ENCODE measurements around the gene CCDC180.
"Not testable (repeated sequence)": the region's sequence is repeated elsewhere in the genome, so short reads cannot be mapped to it uniquely, and the experiment has no call there.

The CCDC180 gene

DNA sequence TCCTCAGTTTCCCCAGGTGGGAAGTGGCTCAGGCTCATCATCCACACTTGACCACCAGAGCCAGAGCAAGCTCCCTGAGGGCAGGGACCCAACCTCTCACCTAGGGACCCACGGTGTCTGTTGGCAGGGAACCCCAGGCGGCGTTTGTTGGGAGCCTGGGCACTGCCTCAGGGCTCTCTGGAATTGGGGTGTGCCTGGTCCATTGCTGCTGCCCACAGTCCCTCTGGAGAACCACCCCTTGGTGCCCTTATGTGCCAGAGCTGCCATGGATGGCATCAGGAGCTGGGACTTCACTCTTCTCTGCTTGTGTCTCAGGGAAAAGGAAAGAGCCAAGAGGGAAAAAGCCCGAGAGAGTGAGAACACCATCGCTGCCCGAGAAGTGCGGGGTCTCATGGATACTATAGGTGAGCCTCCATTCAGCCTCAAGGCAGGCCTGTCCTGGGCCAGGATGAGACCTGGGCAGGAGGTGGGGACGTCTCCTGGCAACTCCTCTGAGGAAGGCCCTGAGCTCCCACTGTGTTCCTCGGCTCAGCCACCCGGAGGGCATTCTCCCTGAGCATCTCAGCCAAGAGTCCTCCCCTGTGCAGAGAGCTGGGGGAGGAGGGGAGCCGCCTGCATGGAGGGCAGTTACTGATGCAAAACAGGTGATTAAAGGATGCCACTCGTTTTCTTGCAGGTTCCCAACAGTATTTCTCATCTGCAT, 4.5 kb downstream of the CCDC180 start:
- no peak for DNase-seq

DNA sequence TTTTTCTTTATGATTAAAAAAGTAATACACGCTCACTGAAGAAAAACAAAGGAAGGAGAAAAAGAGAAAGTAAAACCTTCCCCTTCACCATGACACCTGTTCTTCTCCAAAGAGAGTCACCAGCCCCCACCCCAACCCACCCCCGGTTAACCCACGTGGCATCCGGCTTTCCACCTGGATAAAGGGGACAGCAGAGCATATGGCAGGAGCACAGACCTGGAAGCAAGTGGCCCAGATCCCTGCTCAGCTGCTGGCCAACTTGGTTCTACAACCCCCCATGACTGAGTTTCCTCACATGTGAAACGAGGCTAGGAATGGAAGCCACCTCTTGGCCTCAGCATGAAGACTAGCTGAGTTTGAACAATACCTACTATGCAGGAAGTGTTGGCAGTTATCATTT, 5.1 kb downstream of the CCDC180 start:
- DNase-seq: no peak

DNA sequence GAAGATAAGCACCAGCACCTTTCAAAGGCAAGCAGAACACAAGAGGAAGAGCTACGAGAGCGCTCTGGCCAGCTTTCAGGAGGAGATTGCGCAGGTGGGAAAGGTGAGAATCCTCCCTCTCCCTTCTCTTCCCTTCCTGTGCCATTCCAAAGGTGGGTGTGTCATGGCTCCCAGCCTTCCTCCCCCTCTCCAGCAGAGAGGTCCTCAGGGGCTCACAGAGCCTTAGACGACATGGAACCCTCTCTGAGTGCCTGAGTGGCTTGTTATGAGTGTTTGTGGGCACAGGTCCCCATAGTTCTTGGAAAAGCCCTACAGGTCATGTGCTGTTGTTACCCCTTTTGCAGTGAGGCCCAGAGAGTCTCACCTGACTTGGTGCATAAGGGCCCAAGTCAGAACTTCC, 5.8 kb downstream of the CCDC180 start:
- DNase-seq: no peak

DNA sequence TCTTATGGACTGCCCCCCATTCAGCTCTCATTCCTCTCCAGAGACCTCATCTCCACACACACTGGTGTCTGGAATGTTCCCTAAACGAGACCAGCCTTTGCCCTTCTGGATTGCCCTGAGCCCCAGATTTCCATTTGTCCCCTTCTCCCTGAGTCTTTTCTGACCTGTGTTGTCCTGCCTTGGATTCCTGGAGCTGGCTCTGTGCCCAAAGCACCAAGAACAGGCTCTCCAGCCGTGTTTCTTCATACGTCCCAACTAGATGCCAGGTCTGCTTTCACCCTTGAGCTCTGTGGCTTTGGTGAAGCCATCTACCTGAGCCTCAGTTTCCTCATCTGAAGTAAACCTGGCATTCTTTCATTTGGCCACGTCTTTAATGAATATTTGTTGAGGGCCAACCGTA, 6.3 kb downstream of the CCDC180 start:
- no peak for DNase-seq

DNA sequence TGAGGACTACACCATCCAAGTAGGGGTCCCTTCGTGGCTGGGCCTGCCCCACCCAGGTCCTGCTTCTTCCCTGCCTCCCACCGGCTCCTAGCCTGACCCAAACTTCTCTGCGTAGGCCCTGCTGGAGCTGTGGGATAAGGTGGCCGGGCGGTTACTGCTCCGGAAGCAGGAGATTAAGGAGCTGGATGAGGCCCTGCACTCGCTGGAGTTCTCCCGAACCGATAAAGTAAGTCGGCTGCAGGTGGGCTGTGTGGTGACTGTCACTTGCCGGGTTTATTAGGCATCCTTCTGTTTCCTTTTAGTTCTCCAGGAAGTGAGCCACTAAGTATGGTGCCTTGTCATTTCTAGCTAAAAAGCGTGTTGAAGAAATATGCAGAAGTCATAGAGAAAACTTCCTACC, 7.0 kb downstream of the CCDC180 start:
- DNase-seq: no peak

DNA sequence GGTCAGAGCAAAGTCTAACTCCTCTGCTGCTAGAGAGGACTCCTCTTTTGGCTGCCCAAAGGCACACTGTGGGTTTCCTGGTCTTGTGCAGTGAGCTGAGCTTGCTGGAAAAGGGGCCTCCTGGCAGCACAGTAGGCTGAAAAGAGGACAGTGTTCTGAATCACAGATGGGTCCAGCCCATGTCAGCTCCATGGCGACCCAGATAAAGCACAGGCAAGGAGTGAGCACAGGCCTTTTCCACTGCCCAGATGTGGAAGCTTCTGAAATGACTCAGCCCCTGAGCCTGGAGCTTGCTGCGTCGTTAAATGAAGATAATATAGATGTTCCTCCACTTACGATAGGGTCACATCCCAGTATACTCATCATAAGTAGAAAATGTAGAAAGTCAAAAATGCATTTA, 8.1 kb downstream of the CCDC180 start:
- no peak for DNase-seq

DNA sequence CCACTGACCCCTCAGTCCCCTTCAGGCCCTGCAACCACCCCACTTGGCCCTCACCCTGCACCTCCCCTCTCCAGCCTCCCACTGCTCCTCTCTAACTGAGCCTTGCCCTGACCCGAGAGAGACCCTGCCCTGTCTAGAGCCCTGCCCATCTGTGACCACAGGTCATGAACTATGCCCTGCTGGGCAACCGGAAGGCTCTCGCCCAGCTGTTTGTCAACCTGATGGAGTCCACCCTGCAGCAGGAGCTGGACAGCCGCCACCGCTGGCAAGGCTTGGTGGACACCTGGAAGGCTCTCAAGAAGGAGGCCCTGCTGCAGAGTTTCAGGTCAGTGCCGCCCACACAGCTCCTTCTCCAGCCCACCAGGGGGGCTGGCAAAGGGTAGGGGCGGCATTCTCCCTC, 9.4 kb downstream of the CCDC180 start:
- no peak for DNase-seq

DNA sequence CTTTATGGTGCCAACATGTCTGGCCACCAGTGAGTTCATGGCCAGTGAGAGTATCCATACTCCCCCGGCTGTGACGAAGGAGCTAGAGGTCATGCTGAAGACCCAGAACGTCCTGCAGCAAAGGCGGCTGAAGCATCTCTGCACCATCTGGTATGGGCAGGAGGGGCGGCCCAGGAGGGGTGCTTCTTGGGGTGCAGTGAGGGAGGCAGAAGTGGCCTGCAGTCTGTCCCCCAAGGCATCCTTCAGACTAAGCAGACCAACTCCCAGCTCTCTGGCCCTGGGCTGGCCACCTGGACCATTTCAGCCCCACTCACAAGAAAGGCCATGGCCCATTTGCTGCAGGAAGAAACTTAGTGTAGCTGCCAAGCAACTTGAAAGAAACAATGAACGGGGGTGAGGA, 11.0 kb downstream of the CCDC180 start:
- no peak for DNase-seq

DNA sequence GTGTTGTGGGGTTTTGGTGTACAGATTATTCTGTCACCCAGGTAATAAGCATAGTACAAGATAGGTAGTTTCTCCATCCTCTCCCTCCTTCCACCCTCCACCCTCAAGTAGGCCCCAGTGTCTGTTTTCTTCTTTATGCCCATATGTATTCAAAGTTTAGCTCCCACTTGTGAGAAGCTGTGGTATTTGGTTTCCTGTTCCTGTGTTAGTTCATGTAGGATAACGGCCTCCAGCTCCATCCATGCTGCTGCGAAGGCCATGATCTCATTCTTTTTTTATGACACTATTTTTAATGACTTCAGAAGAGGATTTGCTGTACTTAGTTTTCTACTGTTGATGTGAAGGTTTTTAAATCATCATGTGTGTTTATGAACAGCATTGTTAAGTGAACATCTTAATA, 11.9 kb downstream of the CCDC180 start:
- DNase-seq: no peak

DNA sequence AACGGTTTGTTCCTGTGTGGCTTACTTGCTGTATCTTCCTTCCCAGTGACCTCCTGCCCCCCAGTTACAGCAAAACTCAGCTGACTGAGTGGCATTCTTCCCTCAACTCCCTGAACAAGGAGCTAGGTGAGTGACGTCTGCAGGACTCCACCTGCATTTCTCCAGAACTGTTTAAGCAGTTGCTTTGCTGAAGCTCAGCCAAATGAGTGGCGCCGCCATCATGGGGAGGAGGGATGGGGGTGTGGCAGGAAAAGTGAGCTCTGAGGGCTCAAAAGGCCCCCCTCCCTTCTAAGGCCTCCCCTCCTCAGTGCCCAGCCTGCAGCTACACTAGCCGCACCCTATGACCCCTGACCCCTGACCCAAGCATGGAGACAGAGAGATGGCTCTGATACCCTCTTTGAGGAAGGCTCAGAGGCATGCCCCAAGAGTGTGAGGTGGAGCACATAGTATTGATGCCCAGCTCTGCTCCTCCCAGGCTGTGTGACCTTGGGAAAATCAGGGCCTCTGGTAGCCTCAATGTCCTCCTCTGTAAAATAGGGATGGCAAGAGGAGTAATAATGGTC, 12.7 kb downstream of the CCDC180 start:
- DNase-seq: no peak

DNA sequence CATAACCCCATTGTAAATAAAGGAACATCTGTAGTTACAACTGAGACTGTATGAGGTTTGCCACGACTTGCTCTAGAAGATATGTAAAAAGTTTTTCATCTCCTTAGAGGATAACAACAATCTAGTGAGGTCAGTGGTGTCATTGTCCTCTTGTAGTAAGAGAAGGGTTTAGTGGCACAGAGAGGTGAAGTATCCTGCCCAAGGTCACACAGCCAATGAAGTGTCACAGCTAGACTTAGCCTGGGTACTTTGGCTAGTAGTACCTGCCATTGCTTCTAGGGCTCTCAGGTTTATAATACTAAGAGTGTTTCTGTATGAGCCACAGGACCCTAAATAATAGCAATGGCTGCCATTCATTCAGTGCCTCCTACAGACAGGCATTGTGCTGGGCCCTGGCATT, 13.8 kb downstream of the CCDC180 start:
- no peak for DNase-seq

DNA sequence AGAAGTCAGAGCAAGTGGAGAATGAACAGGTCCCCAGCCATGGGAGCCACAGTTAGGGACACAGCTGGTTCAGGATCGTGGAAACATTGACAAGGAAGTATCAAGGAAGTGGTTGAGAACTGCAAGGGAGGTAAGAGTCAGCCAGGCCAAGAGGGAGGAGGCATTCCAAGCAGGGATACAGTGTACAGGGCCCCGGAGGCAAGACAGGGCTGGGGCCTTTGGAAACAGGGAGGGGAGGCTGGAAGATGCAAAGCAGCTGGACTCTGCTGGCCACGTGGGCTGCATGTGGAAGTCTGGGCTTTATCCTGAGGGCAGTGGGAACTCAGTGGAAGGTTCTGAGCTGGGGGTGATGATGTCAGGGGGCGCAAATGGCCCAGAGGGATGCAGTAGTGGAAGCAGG, 14.2 kb downstream of the CCDC180 start:
- DNase-seq: no peak

DNA sequence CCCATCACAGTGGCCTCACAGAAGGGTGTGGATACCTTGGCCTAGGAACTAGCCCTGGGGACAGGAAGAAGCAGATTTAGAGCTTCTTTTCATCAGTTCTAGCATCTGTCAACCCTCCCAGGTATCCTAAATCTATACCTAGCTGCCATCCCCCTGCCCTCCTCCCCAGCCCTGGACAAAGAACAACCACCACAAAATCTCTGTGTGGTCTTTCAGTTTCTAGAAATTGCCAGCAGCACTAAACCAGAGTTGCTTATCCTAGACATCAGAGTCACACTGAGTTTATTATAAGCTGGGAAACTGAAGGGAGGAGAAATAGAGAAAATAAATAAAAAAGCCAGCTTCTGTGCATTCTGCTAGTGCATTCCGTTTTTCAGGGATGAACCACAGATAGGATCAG, 14.6 kb downstream of the CCDC180 start:
- no peak for DNase-seq

DNA sequence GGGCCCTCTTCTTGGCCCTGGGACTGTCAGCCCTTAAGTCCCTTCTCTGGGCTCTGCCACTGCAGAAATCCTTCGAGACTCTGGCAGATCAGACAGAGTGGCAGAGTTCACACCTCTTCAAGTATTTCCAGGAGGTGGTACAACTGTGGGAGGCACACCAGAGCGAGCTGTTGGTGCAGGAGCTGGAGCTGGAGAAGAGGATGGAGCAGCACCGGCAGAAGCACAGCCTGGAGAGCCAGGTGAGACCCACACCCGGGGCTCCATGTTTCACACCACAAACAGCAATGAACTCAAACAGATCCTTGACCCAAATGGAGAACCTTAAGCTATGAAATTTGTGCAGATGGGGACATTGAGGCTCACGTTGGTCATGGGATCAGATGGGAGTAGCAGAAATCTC, 17.5 kb downstream of the CCDC180 start:
- no peak for DNase-seq

DNA sequence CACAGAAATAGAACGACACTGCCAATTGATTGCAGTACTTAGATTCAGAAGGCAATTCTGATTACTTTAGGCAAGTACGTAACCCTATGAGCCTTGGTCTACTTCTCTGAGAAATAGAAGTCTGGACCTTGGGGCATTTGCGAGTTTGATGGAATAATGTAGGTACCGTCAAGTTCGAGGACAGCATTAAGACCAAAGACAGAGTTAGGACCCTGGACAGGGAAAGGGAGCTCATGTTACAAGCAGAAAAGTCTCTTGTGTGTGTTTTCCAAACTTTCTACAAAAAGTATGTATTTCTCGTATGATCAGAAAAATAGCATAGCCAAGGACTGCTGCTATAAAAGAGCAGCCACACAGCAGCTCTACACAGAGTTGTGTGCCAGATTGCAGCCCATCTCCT, 20.1 kb downstream of the CCDC180 start:
- DNase-seq: no peak

DNA sequence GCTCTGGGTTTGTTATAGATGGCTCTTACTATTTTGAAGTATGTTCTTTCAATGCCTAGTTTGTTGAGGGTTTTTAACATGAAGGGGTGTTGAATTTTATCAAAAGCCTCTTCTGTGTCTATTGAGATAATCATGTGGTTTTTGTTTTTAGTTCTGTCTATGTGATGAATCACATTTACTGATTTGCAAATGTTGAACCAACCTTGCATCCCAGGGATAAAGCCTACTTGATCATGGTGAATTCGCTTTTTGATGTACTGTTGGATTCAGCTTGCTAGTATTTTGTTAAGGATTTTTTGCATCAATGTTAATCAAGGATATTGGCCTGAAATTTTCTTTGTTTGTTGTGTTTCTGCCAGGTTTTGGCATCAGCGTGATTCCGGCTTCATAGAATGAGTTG, 25.5 kb downstream of the CCDC180 start:
- no peak for DNase-seq

DNA sequence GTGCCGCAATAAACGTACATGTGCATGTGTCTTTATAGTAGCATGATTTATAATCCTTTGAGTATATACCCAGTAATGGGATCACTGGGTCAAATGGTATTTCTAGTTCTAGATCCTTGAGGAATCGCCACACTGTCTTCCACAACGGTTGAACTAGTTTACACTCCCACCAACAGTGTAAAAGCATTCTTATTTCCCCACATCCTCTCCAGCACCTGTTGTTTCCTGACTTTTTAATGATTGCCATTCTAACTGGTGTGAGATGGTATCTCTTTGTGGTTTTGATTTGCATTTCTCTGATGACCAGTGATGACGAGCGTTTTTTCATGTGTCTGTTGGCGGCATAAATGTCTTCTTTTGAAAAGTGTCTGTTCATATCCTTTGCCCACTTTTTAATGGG, 28.2 kb downstream of the CCDC180 start:
- not testable (repeated sequence) for DNase-seq

DNA sequence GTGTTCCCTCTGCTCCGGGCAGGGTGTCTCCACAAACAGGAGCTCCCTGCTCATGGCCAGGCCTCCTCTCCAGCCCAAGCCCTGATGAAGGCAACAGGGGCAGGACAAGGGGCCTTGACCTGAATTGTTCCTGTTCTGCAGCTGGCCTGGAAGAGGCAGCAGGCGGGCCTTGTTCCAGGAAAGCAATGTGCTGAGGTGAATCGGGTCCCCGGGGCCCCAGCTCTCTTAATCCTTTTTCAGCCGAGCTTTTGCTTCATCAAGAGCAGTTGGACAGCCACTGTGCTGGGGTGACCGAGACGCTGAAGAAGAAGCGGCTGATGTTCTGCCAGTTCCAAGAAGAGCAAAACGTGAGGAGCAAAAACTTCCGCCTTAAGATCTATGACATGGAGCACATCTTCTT, 41.4 kb downstream of the CCDC180 start:
- no peak for DNase-seq

DNA sequence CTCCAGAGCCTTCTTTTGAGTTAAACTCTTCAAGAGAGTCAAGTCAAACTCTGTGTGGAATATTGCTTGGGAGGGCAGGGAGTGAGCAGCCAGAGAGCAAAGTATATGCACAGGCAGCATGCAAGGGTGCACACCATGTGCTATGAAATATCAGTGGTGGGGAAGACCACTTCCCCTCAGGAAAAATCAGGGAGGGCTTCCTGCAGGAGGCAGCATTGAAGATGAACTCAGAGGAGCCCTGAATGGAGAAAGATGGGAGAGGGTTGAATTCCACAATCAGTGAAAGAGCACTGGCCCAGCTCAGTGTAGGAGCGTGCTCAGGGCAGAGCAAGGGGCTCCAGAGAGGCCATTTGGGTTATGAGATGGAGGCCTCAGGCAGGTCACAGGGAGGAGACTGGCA, 41.9 kb downstream of the CCDC180 start:
- no peak for DNase-seq

DNA sequence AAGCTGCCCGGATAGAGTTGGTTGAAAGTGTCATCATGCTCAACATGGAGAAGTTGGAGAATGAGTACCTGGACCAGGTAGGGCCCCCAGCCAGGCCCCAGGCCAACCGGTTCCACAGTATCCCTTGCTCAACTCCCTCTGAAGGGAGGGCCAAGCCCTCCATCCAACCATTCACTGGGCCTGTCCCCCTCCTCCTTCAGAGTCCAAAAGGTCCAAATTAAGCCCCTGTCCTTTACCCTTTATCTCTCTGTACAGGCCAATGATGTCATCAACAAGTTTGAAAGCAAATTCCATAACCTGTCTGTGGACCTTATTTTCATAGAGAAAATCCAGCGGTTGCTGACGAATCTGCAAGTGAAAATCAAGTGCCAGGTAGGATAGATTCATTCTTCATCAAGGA, 47.2 kb downstream of the CCDC180 start:
- DNase-seq: no peak

DNA sequence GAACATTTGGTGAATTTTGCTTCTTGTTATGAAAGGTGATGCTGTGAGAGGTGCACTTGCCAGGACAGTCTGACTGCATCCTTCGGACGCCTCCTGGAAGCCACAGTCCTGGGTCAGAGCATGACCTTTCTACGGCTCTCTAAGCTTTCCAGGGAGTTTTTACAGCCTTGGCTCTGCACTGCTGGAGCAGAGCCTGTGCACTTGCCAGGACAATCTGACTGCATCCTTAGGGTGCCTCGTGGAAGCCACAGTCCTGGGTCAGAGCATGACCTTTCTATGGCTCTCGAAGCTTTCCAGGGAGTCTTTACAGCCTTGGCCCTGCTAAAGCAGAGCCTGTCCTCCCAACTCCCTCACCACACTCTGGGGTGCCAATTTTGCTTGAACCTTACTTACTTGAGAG, 49.6 kb downstream of the CCDC180 start:
- no peak for DNase-seq
